ENCODE data around the gene G6PC2.

The G6PC2 gene

GRCh38 chr2:168949324-168949723 lies 48.2 kb downstream of the G6PC2 start:
- no peak for DNase-seq

DNA sequence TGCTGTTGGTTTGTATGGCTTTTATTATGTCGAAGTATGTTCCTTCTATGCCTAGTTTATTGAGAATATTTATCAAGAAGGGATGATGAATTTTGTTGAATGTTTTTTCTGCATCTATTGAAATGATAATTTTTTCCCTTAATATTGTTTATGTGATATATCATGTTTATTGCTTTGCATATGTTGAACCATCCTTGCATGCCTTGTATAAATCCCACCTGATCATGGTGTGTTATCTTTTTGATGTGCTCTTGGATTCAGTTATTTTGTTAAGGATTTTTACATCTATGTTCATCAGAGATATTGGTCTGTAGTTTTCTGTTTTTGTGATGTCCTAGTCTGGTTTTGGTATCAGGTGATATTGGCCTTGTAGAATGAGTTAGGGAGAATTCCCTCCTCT lies 50.8 kb downstream of the G6PC2 start:
- no peak for DNase-seq

GRCh38 chr2:168952424-168952823 lies 51.3 kb downstream of the G6PC2 start:
- DNase-seq = no peak

DNA sequence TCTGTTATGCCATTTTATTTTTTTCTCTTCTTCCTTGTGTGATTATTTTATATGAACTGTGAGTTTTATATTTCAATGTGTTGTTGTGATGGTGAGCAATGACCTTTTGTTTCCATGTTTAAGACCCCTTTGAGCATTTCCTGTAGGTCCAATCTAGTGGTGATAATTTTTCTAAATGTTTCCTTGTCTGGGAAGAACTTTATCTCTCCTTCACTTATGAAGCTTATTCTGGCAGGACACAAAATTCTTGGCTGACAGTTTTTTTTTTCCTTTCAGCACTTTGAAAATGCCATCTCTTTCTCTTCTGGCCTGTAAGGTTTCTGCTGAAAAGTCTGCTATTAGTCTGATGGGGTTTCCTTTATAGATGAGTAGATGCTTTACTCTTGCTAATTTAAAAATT lies 53.2 kb downstream of the G6PC2 start:
- no peak for DNase-seq

DNA sequence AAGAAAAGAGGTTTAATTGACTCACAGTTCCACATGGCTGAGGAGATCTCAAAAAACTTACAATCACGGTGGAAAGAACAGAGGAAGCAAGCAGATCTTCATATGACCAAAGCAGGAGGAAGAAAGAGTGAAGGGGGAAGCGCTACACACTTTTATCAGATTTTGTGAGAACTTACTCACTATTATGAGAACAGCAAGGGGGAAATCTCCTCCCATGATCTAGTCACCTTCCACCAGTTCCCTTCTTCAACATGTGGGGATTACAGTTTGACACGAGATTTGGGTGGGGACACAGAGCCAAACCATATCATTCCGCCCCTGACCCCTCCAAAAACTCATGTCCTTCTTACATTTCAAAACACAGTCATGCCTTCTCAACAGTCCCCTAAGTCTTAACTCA lies 54.2 kb downstream of the G6PC2 start:
- DNase-seq = no peak

DNA sequence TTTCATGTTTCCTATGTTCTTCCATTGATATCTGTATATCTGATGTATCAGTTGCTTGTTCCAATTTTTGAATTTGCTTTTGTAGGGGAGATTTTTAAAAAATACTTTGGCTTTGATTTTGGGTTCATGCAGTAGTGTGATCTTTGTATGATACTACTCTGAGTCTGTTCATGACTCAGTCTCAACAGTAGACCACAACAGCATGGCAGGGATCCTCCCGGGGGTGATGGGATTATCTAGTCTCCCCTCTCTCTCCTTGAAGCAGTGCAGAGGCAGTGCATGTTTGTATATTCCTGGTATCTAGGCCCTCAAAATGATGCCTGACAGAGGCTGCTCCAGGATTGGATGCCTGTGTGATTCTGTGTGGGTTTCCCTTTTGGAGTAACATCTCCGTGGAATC lies 55.3 kb downstream of the G6PC2 start:
- DNase-seq = no peak
